Gastroesophageal sphincter (tissue), 4 donors: ENCODE measurements around the gene MTHFD2. TPM values are rescaled to one million over a fixed set of nuclear protein-coding genes. Genes with fewer than 3 reads are reported as not detected.

Experiments used
- ATAC-seq: fragments of 150-250 bp; one replicate; pipeline ENCODE4 v1.9.1; 2016; ENCODE audit warnings: mild to moderate bottlenecking, moderate library complexity
- H3K27ac ChIP-seq, 4 donors: fragments of 200-600 bp; sonication (generic) in 3 of 4; 1 replicate in 3 of 4; 2 replicates in 1 of 4; pipeline ENCODE4 v1.5.1; 2016 to 2019
- H3K27me3 ChIP-seq: fragments of 200-600 bp; sonication (generic); one replicate; pipeline ENCODE4 v1.5.1; 2019
- H3K36me3 ChIP-seq, 2 donors: fragments of 200-600 bp; sonication (generic); one replicate each; pipeline ENCODE4 v1.5.1; 2019; ENCODE audit warnings: control low read depth in 1 of 2
- H3K4me1 ChIP-seq, 3 donors: fragments of 200-600 bp; sonication (generic); 1 replicate in 2 of 3; 2 replicates in 1 of 3; pipeline ENCODE4 v1.5.1; 2016 to 2019; ENCODE audit warnings: control low read depth in 2 of 3
- H3K4me3 ChIP-seq, 2 donors: fragments of 200-600 bp; sonication (generic); one replicate each; pipeline ENCODE4 v1.5.1; 2019; ENCODE audit warnings: mild to moderate bottlenecking in 1 of 2, moderate library complexity in 1 of 2
- H3K9me3 ChIP-seq, 3 donors: fragments of 200-600 bp; sonication (generic); one replicate each; pipeline ENCODE4 v1.5.1; 2017 to 2019; ENCODE audit warnings: control low read depth in 2 of 3
- EP300 ChIP-seq: sonication (generic); formaldehyde crosslinking; IDR thresholded peaks from one replicate; pipeline ENCODE4 v1.6.1; 2017; ENCODE audit warnings: antibody characterized with exemption, mild to moderate bottlenecking
- POLR2A ChIP-seq, 2 donors: fragments of 450-650 bp; IDR thresholded peaks; one replicate each; pipeline ENCODE4 v1.6.1; 2017; ENCODE audit warnings: antibody characterized with exemption in 2 of 2, mild to moderate bottlenecking in 2 of 2, moderate library complexity in 1 of 2
- POLR2AphosphoS5 ChIP-seq: sonication (generic); formaldehyde crosslinking; IDR thresholded peaks from one replicate; pipeline ENCODE4 v1.6.1; 2017; ENCODE audit warnings: antibody characterized with exemption
- WGBS, 2 donors: methylation state at CpG; one replicate each; pipeline ENCODE4 v1.1.5; 2018; ENCODE audit warnings: low coverage in 1 of 2; 5-methylcytosine and 5-hydroxymethylcytosine counted together
- total RNA-seq, 4 donors: library from RNA; depleted of rRNA; stranded (reverse); fragments of >200 nt; gene quantifications; one replicate each; pipeline ENCODE4 v1.1.0, GENCODE V29; 2016
- TF ChIP-seq, protein P1 (sequence below), 4 experiments: fragments of 200-600 bp in 2 of 4; fragments of 450-650 bp in 2 of 4; sonication (generic) in 1 of 4; IDR thresholded peaks; one replicate each; pipeline ENCODE4 v1.5.1; 2017 to 2019; ENCODE audit warnings: antibody characterized with exemption in 4 of 4, mild to moderate bottlenecking in 2 of 4, moderate library complexity in 2 of 4

MTHFD2 gene
- total RNA-seq, 4 donors from 2014 or later: 20.9 to 110 (median 34.5) TPM

DNA sequence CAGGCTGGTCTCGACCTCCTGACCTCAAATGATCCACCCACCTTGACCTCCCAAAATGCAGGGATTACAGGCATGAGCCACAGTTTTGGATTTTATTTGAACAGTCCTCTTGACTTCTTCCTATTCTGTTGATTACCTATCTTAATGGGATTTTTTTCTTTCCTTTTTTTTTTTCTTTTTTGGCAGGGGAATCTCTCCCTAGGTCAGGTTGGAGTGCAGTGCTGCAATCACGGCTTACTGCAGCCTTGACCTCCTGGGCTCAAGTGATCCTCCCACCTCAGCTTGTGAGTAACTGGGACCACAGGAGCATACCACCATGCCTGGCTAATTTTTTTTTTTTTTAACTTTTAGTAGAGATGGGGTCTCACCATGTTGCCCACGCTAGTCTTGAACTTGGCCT lies 2.8 kb downstream of the MTHFD2 start:
- Histone ChIP-seq H3K36me3 (no peaks in the 10 kb centered on the region), H3K9me3 (no peaks in the 10 kb centered on the region), H3K27me3 (no peaks in the 10 kb centered on the region), H3K27ac (peak overlapping the region in 1 of 4 donors; percentile 46), H3K4me3 (peak overlapping the region in 1 of 2 donors; percentile 69), H3K4me1 (peaks cover 0 to 57% (median 11%) of the 10 kb centered on the region in 3 donors)
- no peak for TF ChIP-seq POLR2A (IDR thresholded peaks at IDR 0.05)
- TF ChIP-seq, protein P1, sequence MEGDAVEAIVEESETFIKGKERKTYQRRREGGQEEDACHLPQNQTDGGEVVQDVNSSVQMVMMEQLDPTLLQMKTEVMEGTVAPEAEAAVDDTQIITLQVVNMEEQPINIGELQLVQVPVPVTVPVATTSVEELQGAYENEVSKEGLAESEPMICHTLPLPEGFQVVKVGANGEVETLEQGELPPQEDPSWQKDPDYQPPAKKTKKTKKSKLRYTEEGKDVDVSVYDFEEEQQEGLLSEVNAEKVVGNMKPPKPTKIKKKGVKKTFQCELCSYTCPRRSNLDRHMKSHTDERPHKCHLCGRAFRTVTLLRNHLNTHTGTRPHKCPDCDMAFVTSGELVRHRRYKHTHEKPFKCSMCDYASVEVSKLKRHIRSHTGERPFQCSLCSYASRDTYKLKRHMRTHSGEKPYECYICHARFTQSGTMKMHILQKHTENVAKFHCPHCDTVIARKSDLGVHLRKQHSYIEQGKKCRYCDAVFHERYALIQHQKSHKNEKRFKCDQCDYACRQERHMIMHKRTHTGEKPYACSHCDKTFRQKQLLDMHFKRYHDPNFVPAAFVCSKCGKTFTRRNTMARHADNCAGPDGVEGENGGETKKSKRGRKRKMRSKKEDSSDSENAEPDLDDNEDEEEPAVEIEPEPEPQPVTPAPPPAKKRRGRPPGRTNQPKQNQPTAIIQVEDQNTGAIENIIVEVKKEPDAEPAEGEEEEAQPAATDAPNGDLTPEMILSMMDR (IDR thresholded peaks at IDR 0.05): no peak
- TF ChIP-seq POLR2AphosphoS5: no peak
- TF ChIP-seq EP300: no peak
- ATAC-seq: no peak
- WGBS, 2 donors: 80 to 100% methylated on average over 1 to 3 of the region's 3 CpGs

DNA sequence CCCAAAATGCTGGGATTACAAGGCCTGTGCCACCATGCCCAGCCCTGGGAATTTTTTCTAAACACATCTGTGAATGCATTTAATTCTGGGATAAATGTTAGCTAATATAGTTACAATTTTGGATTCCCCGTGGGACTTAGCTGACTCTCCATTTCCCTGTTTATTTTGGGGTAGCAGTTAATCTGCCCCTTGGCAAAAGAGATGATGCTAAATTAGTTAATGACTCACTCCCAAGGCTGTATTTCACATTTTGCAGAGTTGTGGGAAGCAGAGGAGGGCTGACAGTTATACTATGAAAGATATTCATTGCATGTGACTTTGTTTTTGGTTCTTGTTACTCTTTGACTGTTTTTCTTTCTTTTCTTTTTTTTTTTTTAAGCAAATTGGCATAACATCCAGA lies 3.2 kb downstream of the MTHFD2 start:
- H3K4me3 ChIP-seq: no peak overlapping the region
- peaks cover 0 to 61% (median 14%) of the 10 kb centered on the region in 3 donors for H3K4me1 ChIP-seq
- no peaks in the 10 kb centered on the region for H3K36me3 ChIP-seq
- no peaks in the 10 kb centered on the region for H3K9me3 ChIP-seq
- 0 to 33% methylated on average over 1 of the region's 1 CpG for WGBS, 2 donors
- H3K27me3 ChIP-seq: no peaks in the 10 kb centered on the region
- TF ChIP-seq, protein P1 (IDR thresholded peaks at IDR 0.05): no peak
- TF ChIP-seq POLR2A (IDR thresholded peaks at IDR 0.05) (no peak), POLR2AphosphoS5 (peak; percentile 97)
- ATAC-seq: no peak
- H3K27ac ChIP-seq: peak overlapping the region in 1 of 4 donors; percentile 48

DNA sequence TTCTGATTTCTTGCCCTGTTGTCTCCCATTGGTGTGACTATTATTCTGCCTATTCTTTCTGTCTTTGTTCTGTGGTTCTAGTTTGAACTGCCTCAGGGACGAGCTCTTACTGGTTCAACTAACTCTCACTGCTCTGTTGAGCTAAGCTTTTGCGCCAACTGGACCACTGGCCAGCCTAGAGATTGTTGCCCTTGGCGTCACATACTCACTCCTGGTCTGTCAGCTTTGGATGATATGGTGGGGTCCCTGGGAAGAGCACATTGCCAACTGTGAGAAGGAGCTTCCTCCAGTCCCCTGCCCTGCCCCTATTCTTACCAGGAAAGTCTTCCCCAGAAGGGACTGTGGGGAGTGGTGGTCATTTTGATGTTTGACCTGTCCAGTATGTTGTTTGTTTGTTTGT lies 6.0 kb downstream of the MTHFD2 start:
- H3K27me3 ChIP-seq: no peaks in the 10 kb centered on the region
- H3K4me3 ChIP-seq: no peak overlapping the region
- H3K9me3 ChIP-seq: no peaks in the 10 kb centered on the region
- no peak for ATAC-seq
- WGBS, 2 donors: 100% methylated on average over 3 of the region's 3 CpGs; no CpG with 5 or more reads in 1 of the 2 donors
- TF ChIP-seq, protein P1 (IDR thresholded peaks at IDR 0.05): no peak
- TF ChIP-seq POLR2A (IDR thresholded peaks at IDR 0.05) (no peak), POLR2AphosphoS5 (no peak), EP300 (no peak)
- peaks cover 0 to 52% (median 14%) of the 10 kb centered on the region in 3 donors for H3K4me1 ChIP-seq
- H3K27ac ChIP-seq: no peak overlapping the region
- peaks cover 0 to 19% of the 10 kb centered on the region in 2 donors for H3K36me3 ChIP-seq

DNA sequence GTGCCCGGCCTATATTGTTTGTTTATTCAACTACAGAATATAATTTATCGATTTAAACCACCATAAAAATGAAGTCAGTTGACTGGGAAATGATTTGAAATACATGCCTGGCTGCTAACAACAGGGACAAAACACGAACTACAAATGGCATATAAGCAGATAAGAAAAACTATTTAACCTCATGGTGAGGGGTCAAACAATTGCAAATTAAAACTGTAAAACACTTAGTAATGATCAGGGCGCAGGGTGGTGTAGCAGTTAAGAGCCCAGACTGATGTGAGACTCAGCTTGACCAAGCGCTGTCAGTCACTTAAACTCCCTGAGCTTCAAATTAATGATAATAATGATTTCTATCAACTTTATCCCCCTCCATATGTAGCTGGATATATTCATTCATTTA lies 6.7 kb downstream of the MTHFD2 start:
- WGBS, 2 donors: 84 to 86% methylated on average over 5 of the region's 5 CpGs
- Histone ChIP-seq H3K4me1 (peaks cover 0 to 46% (median 9%) of the 10 kb centered on the region in 3 donors), H3K27ac (no peak overlapping the region), H3K4me3 (no peak overlapping the region), H3K27me3 (no peaks in the 10 kb centered on the region), H3K9me3 (no peaks in the 10 kb centered on the region), H3K36me3 (peaks cover 0 to 25% of the 10 kb centered on the region in 2 donors)
- TF ChIP-seq POLR2A (IDR thresholded peaks at IDR 0.05) (no peak), EP300 (no peak), POLR2AphosphoS5 (no peak)
- TF ChIP-seq, protein P1 (IDR thresholded peaks at IDR 0.05): no peak
- ATAC-seq: no peak

DNA sequence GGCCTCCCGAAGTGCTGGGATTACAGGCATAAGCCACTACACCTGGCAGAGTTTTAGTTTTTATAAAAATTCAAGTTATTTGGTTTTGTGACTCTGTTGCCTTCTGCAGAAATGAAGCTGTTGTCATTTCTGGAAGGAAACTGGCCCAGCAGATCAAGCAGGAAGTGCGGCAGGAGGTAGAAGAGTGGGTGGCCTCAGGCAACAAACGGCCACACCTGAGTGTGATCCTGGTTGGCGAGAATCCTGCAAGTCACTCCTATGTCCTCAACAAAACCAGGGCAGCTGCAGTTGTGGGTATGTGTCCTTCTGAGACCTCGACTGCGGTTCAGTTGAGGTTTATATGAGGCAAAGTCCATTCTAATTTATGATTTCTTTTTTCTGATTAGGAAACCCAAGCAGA lies 7.2 kb downstream of the MTHFD2 start:
- no peak for ATAC-seq
- H3K27ac ChIP-seq: no peak overlapping the region
- no peaks in the 10 kb centered on the region for H3K9me3 ChIP-seq
- H3K4me1 ChIP-seq: peaks cover 0 to 41% (median 9%) of the 10 kb centered on the region in 3 donors
- H3K27me3 ChIP-seq: no peaks in the 10 kb centered on the region
- H3K4me3 ChIP-seq: no peak overlapping the region
- 83 to 94% methylated on average over 3 to 4 of the region's 6 CpGs for WGBS, 2 donors
- TF ChIP-seq EP300 (no peak), POLR2A (IDR thresholded peaks at IDR 0.05) (no peak), POLR2AphosphoS5 (no peak)
- TF ChIP-seq, protein P1 (IDR thresholded peaks at IDR 0.05): no peak
- peaks cover 0 to 25% of the 10 kb centered on the region in 2 donors for H3K36me3 ChIP-seq
